ENCODE data around the gene MYH11.
"Not testable (repeated sequence)": the region's sequence is repeated elsewhere in the genome, so short reads cannot be mapped to it uniquely, and the experiment has no call there.

MYH11 gene

GRCh38 chr16:15658149-15658548, 198.7 kb downstream of the MYH11 start:
- no peak for DNase-seq
- H3K27me3 ChIP-seq (ENCODE audit: insufficient read depth, low read depth, severe bottlenecking) = no peaks in the 10 kb centered on the region
- H3K4me3 ChIP-seq (ENCODE audit: low read depth, low read length) = no peak overlapping the region
- no peaks in the 10 kb centered on the region; the same call in none of the 2 replicates for H3K36me3 ChIP-seq
- H3K27ac ChIP-seq = no peak overlapping the region
- no peak for TF ChIP-seq CTCF (IDR thresholded peaks at IDR 0.05; ENCODE audit: low read depth, low read length)
- no peaks in the 10 kb centered on the region for H3K9me3 ChIP-seq (ENCODE audit: severe bottlenecking)

GRCh38 chr16:15655561-15655960, 201.3 kb downstream of the MYH11 start:
- DNase-seq; H3K27ac ChIP-seq; H3K27me3 ChIP-seq (ENCODE audit: insufficient read depth, low read depth, severe bottlenecking); H3K4me3 ChIP-seq (ENCODE audit: low read depth, low read length); H3K9me3 ChIP-seq (ENCODE audit: severe bottlenecking): not testable (repeated sequence)
- H3K36me3 ChIP-seq = peaks cover 12% of the 10 kb centered on the region

- Histone ChIP-seq H3K36me3 (peaks cover 12% of the 10 kb centered on the region), H3K27ac (no peak overlapping the region), H3K4me3 (ENCODE audit: low read depth, low read length) (no peak overlapping the region), H3K9me3 (ENCODE audit: severe bottlenecking) (no peaks in the 10 kb centered on the region), H3K27me3 (ENCODE audit: insufficient read depth, low read depth, severe bottlenecking) (no peaks in the 10 kb centered on the region)
- no peak for TF ChIP-seq CTCF (IDR thresholded peaks at IDR 0.05; ENCODE audit: low read depth, low read length)
- no peak for DNase-seq
Observed at GRCh38 chr16:15654591-15654990, 202.2 kb downstream of the MYH11 start.

GRCh38 chr16:15653227-15653626, 203.6 kb downstream of the MYH11 start:
- Histone ChIP-seq H3K4me3 (ENCODE audit: low read depth, low read length) (no peak overlapping the region), H3K27me3 (ENCODE audit: insufficient read depth, low read depth, severe bottlenecking) (no peaks in the 10 kb centered on the region), H3K27ac (no peak overlapping the region), H3K9me3 (ENCODE audit: severe bottlenecking) (no peaks in the 10 kb centered on the region), H3K36me3 (peaks cover 12% of the 10 kb centered on the region)
- TF ChIP-seq CTCF (IDR thresholded peaks at IDR 0.05; ENCODE audit: low read depth, low read length) = no peak
- DNase-seq = no peak

Measured in WERI-Rb-1 (cell line).